HepG2 (cell line): Measurements from ENCODE around the gene C5orf34. TPM values are rescaled to one million over a fixed set of nuclear protein-coding genes. Genes with fewer than 3 reads are reported as not detected.

ENCODE experiments used
- CBX2 ChIP-seq, 2 experiments: fragments of 200-600 bp in 1 of 2; sonication (generic); formaldehyde crosslinking in 1 of 2; IDR thresholded peaks; 2 replicates each; pipeline versions ENCODE4 v1.7.0 to v1.8.1; 2018 to 2022; ENCODE audit warnings: low read depth in 2 of 2, low read length in 1 of 2, mild to moderate bottlenecking in 1 of 2, missing genetic modification reagents in 1 of 2
- CHCHD3 ChIP-seq: sonication (generic); formaldehyde crosslinking; IDR thresholded peaks from 2 replicates; pipeline ENCODE4 v1.8.0; 2022; ENCODE audit warnings: mild to moderate bottlenecking, missing genetic modification reagents, moderate library complexity
- NPAS2 ChIP-seq: sonication (generic); formaldehyde crosslinking; IDR thresholded peaks from 2 replicates; pipeline ENCODE4 v1.8.0; 2022; ENCODE audit warnings: mild to moderate bottlenecking, missing genetic modification reagents, borderline replicate concordance
- RFXANK ChIP-seq: IDR thresholded peaks from 2 replicates; pipeline ENCODE4 v1.6.1; 2016
- SP140L ChIP-seq: sonication (generic); formaldehyde crosslinking; IDR thresholded peaks from 2 replicates; pipeline ENCODE4 v1.4.0; 2020; ENCODE audit warnings: missing genetic modification reagents, borderline replicate concordance
- XRCC5 ChIP-seq: fragments of 200-400 bp; formaldehyde crosslinking; optimal IDR thresholded peaks from 2 replicates; pipeline ENCODE3; 2017; ENCODE audit warnings: mild to moderate bottlenecking, low read length
- ZBTB20 ChIP-seq: sonication (generic); formaldehyde crosslinking; IDR thresholded peaks from 2 replicates; pipeline ENCODE4 v1.8.1; 2023; ENCODE audit warnings: missing genetic modification reagents, low read depth, mild to moderate bottlenecking, borderline replicate concordance
- ZKSCAN1 ChIP-seq: fragments of 150-350 bp; IDR thresholded peaks from 2 replicates; pipeline ENCODE4 v1.6.1; 2014; ENCODE audit warnings: low read length
- ZNF616 ChIP-seq: sonication (generic); formaldehyde crosslinking; IDR thresholded peaks from 2 replicates; pipeline ENCODE4 v1.5.0; 2020; ENCODE audit warnings: low read depth, mild to moderate bottlenecking, missing genetic modification reagents
- ZNF674 ChIP-seq: sonication (generic); formaldehyde crosslinking; IDR thresholded peaks from 2 replicates; pipeline ENCODE4 v1.5.0; 2020; ENCODE audit warnings: low read depth, mild to moderate bottlenecking, missing genetic modification reagents
- ZSCAN31 ChIP-seq: sonication (generic); formaldehyde crosslinking; IDR thresholded peaks from 2 replicates; pipeline ENCODE4 v1.5.0; 2020; ENCODE audit warnings: low read depth, mild to moderate bottlenecking, missing genetic modification reagents
- polyA plus RNA-seq, 8 experiments: library from polyadenylated mRNA; depleted of rRNA in 3 of 8; stranded (reverse) in 7 of 8; unstranded in 1 of 8; fragments of >200 nt; fragmentation: Illumina TruSeq in 4 of 8; extraction: Trizol in 4 of 8; gene quantifications; 2 replicates each; pipeline versions ENCODE4 v1.2.1 to v1.2.3, GENCODE V29; 2011 to 2016; ENCODE audit warnings: low read depth in 4 of 8, missing spikeins in 1 of 8, mixed read lengths in 1 of 8; ENCODE audit not compliant: insufficient read depth in 1 of 8
- total RNA-seq, 5 experiments: library from RNA; depleted of rRNA; stranded (reverse); fragments of >200 nt; fragmentation: Illumina TruSeq; extraction: Trizol; gene quantifications; 2 replicates each; pipeline ENCODE4 v1.2.3, GENCODE V29; 2016; ENCODE audit warnings: low read depth in 1 of 5
- TF ChIP-seq, protein P1 (sequence below): sonication (generic); formaldehyde crosslinking; conservative IDR thresholded peaks from 2 replicates; pipeline ENCODE4 v1.8.0; 2022; ENCODE audit warnings: low read depth, missing genetic modification reagents
- TF ChIP-seq, protein P2 (sequence below): sonication (generic); formaldehyde crosslinking; IDR thresholded peaks from 2 replicates; pipeline ENCODE4 v1.8.1; 2022; ENCODE audit warnings: low read depth, mild to moderate bottlenecking, missing genetic modification reagents
- TF ChIP-seq, protein P3 (sequence below): sonication (generic); formaldehyde crosslinking; IDR thresholded peaks from 2 replicates; pipeline ENCODE4 v1.4.0; 2020; ENCODE audit warnings: missing genetic modification reagents, borderline replicate concordance
- TF ChIP-seq, protein P4 (sequence below): sonication (generic); formaldehyde crosslinking; IDR thresholded peaks from 2 replicates; pipeline ENCODE4 v1.8.0; 2022; ENCODE audit warnings: missing genetic modification reagents, low read depth, mild to moderate bottlenecking, borderline replicate concordance

The C5orf34 gene
- total and polyA plus RNA-seq, 2 of the 13 experiments (the other 11 are each of a cell fraction or from before 2014, with no cell fraction given) = 3.2 to 6.4 TPM

DNA sequence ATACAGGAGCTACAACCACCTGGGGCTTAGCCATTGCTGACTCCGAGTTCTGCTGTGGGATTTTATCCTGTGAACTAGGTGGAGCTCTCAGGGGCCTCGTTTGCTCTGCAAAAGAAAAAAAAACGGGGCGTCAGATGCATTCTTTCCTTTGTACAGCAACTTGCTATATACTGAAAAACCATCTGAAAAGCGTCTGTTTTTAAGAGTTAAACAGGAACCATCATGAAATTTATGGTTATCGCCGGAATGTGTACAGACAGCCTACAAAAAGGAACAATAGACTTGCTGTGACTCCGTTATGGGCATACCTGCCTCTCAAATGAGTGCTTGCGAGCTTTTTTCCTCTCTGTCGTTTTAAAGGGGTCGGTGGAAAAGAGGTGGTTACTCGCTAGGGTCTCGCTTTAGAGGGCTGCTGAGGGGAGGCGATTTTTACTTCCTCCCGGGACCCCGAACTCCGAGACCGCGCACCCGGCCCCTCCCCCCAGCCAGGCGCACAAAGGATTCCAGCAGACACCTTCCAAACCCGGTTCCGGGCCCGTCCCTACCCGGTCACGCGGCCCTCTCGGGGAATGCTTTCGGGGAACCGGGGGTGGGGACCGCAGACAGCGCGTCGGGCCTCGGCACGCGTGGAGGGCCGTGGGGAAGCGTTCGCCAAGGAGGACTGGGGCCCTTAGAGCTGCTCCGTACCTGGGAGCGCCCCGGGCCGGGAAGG is 41.1 kb upstream of the C5orf34 start (continued):
- TF ChIP-seq, protein P1, sequence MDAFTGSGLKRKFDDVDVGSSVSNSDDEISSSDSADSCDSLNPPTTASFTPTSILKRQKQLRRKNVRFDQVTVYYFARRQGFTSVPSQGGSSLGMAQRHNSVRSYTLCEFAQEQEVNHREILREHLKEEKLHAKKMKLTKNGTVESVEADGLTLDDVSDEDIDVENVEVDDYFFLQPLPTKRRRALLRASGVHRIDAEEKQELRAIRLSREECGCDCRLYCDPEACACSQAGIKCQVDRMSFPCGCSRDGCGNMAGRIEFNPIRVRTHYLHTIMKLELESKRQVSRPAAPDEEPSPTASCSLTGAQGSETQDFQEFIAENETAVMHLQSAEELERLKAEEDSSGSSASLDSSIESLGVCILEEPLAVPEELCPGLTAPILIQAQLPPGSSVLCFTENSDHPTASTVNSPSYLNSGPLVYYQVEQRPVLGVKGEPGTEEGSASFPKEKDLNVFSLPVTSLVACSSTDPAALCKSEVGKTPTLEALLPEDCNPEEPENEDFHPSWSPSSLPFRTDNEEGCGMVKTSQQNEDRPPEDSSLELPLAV (CRISPR knock-in tag) = no peak
- TF ChIP-seq ZNF616 = no peak
- TF ChIP-seq RFXANK = no peak
- no peak for TF ChIP-seq XRCC5
- TF ChIP-seq, protein P2, sequence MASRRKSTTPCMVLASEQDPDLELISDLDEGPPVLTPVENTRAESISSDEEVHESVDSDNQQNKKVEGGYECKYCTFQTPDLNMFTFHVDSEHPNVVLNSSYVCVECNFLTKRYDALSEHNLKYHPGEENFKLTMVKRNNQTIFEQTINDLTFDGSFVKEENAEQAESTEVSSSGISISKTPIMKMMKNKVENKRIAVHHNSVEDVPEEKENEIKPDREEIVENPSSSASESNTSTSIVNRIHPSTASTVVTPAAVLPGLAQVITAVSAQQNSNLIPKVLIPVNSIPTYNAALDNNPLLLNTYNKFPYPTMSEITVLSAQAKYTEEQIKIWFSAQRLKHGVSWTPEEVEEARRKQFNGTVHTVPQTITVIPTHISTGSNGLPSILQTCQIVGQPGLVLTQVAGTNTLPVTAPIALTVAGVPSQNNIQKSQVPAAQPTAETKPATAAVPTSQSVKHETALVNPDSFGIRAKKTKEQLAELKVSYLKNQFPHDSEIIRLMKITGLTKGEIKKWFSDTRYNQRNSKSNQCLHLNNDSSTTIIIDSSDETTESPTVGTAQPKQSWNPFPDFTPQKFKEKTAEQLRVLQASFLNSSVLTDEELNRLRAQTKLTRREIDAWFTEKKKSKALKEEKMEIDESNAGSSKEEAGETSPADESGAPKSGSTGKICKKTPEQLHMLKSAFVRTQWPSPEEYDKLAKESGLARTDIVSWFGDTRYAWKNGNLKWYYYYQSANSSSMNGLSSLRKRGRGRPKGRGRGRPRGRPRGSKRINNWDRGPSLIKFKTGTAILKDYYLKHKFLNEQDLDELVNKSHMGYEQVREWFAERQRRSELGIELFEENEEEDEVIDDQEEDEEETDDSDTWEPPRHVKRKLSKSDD (CRISPR knock-in tag) = no peak
- no peak for TF ChIP-seq ZKSCAN1
- no peak for TF ChIP-seq CBX2 (IDR thresholded peaks at IDR 0.05; ENCODE audit: low read depth, low read length)
- no peak for TF ChIP-seq CBX2 (CRISPR knock-in tag; IDR thresholded peaks at IDR 0.05; ENCODE audit: low read depth)
- TF ChIP-seq CHCHD3 (CRISPR knock-in tag) = no peak
- no peak for TF ChIP-seq NPAS2 (CRISPR knock-in tag)
- no peak for TF ChIP-seq ZNF674
- TF ChIP-seq ZSCAN31 (CRISPR knock-in tag) = no peak
- TF ChIP-seq SP140L (CRISPR knock-in tag) = no peak
- TF ChIP-seq, protein P3, sequence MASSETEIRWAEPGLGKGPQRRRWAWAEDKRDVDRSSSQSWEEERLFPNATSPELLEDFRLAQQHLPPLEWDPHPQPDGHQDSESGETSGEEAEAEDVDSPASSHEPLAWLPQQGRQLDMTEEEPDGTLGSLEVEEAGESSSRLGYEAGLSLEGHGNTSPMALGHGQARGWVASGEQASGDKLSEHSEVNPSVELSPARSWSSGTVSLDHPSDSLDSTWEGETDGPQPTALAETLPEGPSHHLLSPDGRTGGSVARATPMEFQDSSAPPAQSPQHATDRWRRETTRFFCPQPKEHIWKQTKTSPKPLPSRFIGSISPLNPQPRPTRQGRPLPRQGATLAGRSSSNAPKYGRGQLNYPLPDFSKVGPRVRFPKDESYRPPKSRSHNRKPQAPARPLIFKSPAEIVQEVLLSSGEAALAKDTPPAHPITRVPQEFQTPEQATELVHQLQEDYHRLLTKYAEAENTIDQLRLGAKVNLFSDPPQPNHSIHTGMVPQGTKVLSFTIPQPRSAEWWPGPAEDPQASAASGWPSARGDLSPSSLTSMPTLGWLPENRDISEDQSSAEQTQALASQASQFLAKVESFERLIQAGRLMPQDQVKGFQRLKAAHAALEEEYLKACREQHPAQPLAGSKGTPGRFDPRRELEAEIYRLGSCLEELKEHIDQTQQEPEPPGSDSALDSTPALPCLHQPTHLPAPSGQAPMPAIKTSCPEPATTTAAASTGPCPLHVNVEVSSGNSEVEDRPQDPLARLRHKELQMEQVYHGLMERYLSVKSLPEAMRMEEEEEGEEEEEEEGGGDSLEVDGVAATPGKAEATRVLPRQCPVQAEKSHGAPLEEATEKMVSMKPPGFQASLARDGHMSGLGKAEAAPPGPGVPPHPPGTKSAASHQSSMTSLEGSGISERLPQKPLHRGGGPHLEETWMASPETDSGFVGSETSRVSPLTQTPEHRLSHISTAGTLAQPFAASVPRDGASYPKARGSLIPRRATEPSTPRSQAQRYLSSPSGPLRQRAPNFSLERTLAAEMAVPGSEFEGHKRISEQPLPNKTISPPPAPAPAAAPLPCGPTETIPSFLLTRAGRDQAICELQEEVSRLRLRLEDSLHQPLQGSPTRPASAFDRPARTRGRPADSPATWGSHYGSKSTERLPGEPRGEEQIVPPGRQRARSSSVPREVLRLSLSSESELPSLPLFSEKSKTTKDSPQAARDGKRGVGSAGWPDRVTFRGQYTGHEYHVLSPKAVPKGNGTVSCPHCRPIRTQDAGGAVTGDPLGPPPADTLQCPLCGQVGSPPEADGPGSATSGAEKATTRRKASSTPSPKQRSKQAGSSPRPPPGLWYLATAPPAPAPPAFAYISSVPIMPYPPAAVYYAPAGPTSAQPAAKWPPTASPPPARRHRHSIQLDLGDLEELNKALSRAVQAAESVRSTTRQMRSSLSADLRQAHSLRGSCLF (CRISPR knock-in tag) = no peak
- 0 out of 2 replicates have a peak, but pooled peaks have one; percentile 49 for TF ChIP-seq ZBTB20
- TF ChIP-seq, protein P4, sequence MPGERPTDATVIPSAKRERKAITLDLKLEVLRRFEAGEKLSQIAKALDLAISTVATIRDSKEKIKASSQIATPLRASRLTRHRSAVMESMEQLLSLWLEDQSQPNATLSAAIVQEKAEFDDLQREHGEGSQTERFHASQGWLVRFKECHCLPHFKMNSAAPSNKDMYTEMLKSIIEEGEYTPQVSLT (CRISPR knock-in tag) = no peak
